Gastroesophageal sphincter (tissue), 3 donors: Measurements from ENCODE around the gene MT1X.

Experiments
- EP300 ChIP-seq: sonication (generic); formaldehyde crosslinking; IDR thresholded peaks from one replicate; pipeline ENCODE4 v1.6.1; 2017; ENCODE audit warnings: antibody characterized with exemption, mild to moderate bottlenecking
- POLR2A ChIP-seq, 2 donors: fragments of 450-650 bp; IDR thresholded peaks; one replicate each; pipeline ENCODE4 v1.6.1; 2017; ENCODE audit warnings: antibody characterized with exemption in 2 of 2, mild to moderate bottlenecking in 2 of 2, moderate library complexity in 1 of 2
- POLR2AphosphoS5 ChIP-seq: sonication (generic); formaldehyde crosslinking; IDR thresholded peaks from one replicate; pipeline ENCODE4 v1.6.1; 2017; ENCODE audit warnings: antibody characterized with exemption
- TF ChIP-seq, protein P1 (sequence below), 4 experiments: fragments of 200-600 bp in 2 of 4; fragments of 450-650 bp in 2 of 4; sonication (generic) in 1 of 4; IDR thresholded peaks; one replicate each; pipeline ENCODE4 v1.5.1; 2017 to 2019; ENCODE audit warnings: antibody characterized with exemption in 4 of 4, mild to moderate bottlenecking in 2 of 4, moderate library complexity in 2 of 4

DNA sequence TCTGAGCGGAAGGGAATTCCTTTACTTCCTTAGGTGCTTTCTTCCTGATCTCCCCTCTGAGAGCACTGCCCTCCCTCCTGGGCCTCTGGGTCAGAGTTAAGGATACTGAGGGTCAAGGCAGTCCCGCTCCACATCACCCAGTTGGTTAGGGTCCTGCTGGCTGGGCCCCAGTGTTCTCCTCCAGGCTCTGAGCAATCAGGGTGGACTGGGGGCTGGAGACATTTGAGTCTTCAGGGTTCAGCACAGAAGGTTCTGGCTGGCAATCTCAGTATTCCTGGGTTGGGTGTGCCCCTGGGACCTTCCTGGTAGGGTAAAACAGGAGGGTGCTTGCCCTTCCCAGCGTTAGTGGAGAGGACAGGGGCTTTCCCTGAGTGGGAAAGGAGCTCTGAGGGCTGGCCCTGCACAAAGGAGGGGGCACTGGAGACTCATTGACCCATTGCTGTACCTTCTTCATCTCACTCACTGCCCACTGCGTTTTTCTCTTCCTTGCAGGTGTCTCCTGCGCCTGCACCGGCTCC is 49.4 kb upstream of the MT1X start:
- TF ChIP-seq, protein P1, sequence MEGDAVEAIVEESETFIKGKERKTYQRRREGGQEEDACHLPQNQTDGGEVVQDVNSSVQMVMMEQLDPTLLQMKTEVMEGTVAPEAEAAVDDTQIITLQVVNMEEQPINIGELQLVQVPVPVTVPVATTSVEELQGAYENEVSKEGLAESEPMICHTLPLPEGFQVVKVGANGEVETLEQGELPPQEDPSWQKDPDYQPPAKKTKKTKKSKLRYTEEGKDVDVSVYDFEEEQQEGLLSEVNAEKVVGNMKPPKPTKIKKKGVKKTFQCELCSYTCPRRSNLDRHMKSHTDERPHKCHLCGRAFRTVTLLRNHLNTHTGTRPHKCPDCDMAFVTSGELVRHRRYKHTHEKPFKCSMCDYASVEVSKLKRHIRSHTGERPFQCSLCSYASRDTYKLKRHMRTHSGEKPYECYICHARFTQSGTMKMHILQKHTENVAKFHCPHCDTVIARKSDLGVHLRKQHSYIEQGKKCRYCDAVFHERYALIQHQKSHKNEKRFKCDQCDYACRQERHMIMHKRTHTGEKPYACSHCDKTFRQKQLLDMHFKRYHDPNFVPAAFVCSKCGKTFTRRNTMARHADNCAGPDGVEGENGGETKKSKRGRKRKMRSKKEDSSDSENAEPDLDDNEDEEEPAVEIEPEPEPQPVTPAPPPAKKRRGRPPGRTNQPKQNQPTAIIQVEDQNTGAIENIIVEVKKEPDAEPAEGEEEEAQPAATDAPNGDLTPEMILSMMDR (IDR thresholded peaks at IDR 0.05) = no peak
- TF ChIP-seq POLR2A (IDR thresholded peaks at IDR 0.05) (no peak), POLR2AphosphoS5 (no peak), EP300 (no peak)
